Smooth muscle cell (in vitro differentiated cells): ENCODE measurements around the gene MICAL2. TPM values are rescaled to one million over a fixed set of nuclear protein-coding genes. Genes with fewer than 3 reads are reported as not detected.

Experiments used
- DNase-seq: peaks from one replicate; lab custom pipeline; 2025; ENCODE audit not compliant: unreplicated experiment; lab: John Stamatoyannopoulos, UW
- H2AFZ ChIP-seq: fragments of 200-600 bp; sonication (generic); 2 replicates; pipeline ENCODE4 v1.6.0; 2016; ENCODE audit warnings: antibody characterized with exemption, low read depth, mild to moderate bottlenecking
- H3F3A ChIP-seq: fragments of 200-600 bp; sonication (generic); 2 replicates; pipeline ENCODE4 v1.6.0; 2017; ENCODE audit warnings: antibody characterized with exemption, low read depth
- H3K27ac ChIP-seq: fragments of 200-600 bp; sonication (generic); 2 replicates; pipeline ENCODE4 v1.5.1; 2016; ENCODE audit warnings: low read depth, mild to moderate bottlenecking
- H3K27me3 ChIP-seq: fragments of 200-600 bp; sonication (generic); 2 replicates; pipeline ENCODE4 v1.6.1; 2016; ENCODE audit warnings: low read depth, mild to moderate bottlenecking
- H3K36me3 ChIP-seq: fragments of 200-600 bp; sonication (generic); 2 replicates; pipeline ENCODE4 v1.5.1; 2016; ENCODE audit warnings: low read depth
- H3K4me1 ChIP-seq: fragments of 200-600 bp; sonication (generic); 2 replicates; pipeline ENCODE4 v1.5.1; 2016; ENCODE audit warnings: low read depth
- H3K4me2 ChIP-seq: fragments of 200-600 bp; sonication (generic); 2 replicates; pipeline ENCODE4 v1.6.0; 2016; ENCODE audit warnings: mild to moderate bottlenecking
- H3K4me3 ChIP-seq: fragments of 200-600 bp; sonication (generic); 2 replicates; pipeline ENCODE4 v1.5.1; 2016; ENCODE audit warnings: mild to moderate bottlenecking
- H3K79me2 ChIP-seq: fragments of 200-600 bp; sonication (generic); 2 replicates; pipeline ENCODE4 v1.6.0; 2016; ENCODE audit warnings: low read depth, mild to moderate bottlenecking
- H3K9ac ChIP-seq: fragments of 200-600 bp; sonication (generic); 2 replicates; pipeline ENCODE4 v1.6.0; 2016; ENCODE audit warnings: low read depth
- H3K9me3 ChIP-seq: fragments of 200-600 bp; sonication (generic); replicated peaks from 2 replicates; pipeline ENCODE4 v1.5.1; 2016; ENCODE audit warnings: low read depth
- H4K20me1 ChIP-seq: fragments of 200-600 bp; sonication (generic); 2 replicates; pipeline ENCODE4 v1.6.0; 2016; ENCODE audit warnings: low read depth
- WGBS: methylation state at CpG from one replicate; pipeline ENCODE4 v1.1.7; 2016; ENCODE audit warnings: low lambda C conversion rate; 5-methylcytosine and 5-hydroxymethylcytosine counted together
- polyA plus RNA-seq: library from polyadenylated mRNA; unstranded; fragments of >200 nt; fragmentation: Nextera tagmentation; extraction: Ambion mirVana; gene quantifications from 2 replicates; pipeline ENCODE4 v1.2.1, GENCODE V29; 2016
- total RNA-seq: library from RNA; depleted of rRNA; stranded (reverse); fragments of >200 nt; gene quantifications from 2 replicates; pipeline ENCODE4 v1.2.3, GENCODE V29; 2014
- TF ChIP-seq, protein P1 (sequence below): fragments of 200-600 bp; sonication (generic); IDR thresholded peaks from 2 replicates; pipeline ENCODE4 v1.5.1; 2017; ENCODE audit warnings: borderline replicate concordance, mild to moderate bottlenecking, antibody characterized with exemption; ENCODE audit not compliant: insufficient read depth, poor library complexity, severe bottlenecking

MICAL2 gene
- total and polyA plus RNA-seq, 2 experiments from 2014 or later = 161 to 287 TPM

DNA sequence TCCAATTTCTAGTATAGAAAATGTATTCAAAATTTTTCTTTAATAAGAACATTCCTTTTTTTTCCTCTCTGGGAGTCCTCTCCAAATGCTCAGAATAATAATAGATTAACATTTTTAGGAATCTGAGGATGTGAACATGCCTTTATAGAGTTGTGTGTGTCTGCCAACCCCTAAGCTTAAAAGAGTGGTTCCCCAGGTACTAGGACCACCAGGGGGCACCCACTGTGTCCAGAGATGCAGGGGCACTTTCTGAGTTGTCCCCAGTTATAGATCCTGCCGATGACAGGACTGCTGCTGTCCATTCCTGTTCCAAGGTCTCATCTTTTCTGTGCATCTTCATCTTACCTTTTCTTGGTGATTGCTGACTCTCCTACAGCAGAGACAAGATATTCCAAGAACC lies 27.0 kb upstream of the MICAL2 start:
- no peaks in the 10 kb centered on the region for H3K27me3 ChIP-seq
- H3K4me2 ChIP-seq = no peak overlapping the region
- H3K79me2 ChIP-seq = no peaks in the 10 kb centered on the region
- no peaks in the 10 kb centered on the region for H4K20me1 ChIP-seq
- H2AFZ ChIP-seq = no peak overlapping the region
- peak overlapping the region; percentile 55 for H3K27ac ChIP-seq
- TF ChIP-seq, protein P1, sequence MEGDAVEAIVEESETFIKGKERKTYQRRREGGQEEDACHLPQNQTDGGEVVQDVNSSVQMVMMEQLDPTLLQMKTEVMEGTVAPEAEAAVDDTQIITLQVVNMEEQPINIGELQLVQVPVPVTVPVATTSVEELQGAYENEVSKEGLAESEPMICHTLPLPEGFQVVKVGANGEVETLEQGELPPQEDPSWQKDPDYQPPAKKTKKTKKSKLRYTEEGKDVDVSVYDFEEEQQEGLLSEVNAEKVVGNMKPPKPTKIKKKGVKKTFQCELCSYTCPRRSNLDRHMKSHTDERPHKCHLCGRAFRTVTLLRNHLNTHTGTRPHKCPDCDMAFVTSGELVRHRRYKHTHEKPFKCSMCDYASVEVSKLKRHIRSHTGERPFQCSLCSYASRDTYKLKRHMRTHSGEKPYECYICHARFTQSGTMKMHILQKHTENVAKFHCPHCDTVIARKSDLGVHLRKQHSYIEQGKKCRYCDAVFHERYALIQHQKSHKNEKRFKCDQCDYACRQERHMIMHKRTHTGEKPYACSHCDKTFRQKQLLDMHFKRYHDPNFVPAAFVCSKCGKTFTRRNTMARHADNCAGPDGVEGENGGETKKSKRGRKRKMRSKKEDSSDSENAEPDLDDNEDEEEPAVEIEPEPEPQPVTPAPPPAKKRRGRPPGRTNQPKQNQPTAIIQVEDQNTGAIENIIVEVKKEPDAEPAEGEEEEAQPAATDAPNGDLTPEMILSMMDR = peak; percentile 15
- no peak for DNase-seq
- no peak overlapping the region for H3K9ac ChIP-seq
- WGBS = 84% methylated on average over 1 of the region's 1 CpG
- no peak overlapping the region for H3K4me3 ChIP-seq
- peaks cover 23% of the 10 kb centered on the region for H3K4me1 ChIP-seq
- peaks cover 16% of the 10 kb centered on the region for H3F3A ChIP-seq
- H3K36me3 ChIP-seq = no peaks in the 10 kb centered on the region
- no peaks in the 10 kb centered on the region for H3K9me3 ChIP-seq

DNA sequence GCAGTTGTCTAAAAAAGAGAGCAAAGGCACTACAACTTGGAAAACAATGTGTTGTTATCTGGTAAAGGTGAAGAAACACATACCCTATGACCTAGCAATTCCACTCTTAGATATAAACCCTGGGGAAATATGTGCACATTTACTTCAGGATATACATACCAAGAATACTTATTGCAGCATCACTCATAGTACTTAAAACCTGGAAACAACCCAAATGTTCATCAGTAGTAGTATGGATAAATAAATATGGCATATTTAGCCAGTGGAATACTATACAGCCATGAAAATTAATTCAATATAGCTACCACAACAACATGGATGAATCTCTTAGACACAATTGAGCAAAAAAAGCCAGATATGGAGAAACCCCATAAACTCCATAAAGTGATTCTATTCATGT lies 26.1 kb upstream of the MICAL2 start:
- TF ChIP-seq, protein P1 = no peak
- Histone ChIP-seq H3K79me2 (no peaks in the 10 kb centered on the region), H3K9ac (no peak overlapping the region), H3K4me3 (no peak overlapping the region), H4K20me1 (no peaks in the 10 kb centered on the region), H3K4me2 (no peak overlapping the region), H3K4me1 (peaks cover 23% of the 10 kb centered on the region), H3K9me3 (no peaks in the 10 kb centered on the region), H3F3A (peaks cover 16% of the 10 kb centered on the region), H2AFZ (no peak overlapping the region), H3K36me3 (no peaks in the 10 kb centered on the region), H3K27ac (peak overlapping the region; percentile 55), H3K27me3 (no peaks in the 10 kb centered on the region)
- no peak for DNase-seq

DNA sequence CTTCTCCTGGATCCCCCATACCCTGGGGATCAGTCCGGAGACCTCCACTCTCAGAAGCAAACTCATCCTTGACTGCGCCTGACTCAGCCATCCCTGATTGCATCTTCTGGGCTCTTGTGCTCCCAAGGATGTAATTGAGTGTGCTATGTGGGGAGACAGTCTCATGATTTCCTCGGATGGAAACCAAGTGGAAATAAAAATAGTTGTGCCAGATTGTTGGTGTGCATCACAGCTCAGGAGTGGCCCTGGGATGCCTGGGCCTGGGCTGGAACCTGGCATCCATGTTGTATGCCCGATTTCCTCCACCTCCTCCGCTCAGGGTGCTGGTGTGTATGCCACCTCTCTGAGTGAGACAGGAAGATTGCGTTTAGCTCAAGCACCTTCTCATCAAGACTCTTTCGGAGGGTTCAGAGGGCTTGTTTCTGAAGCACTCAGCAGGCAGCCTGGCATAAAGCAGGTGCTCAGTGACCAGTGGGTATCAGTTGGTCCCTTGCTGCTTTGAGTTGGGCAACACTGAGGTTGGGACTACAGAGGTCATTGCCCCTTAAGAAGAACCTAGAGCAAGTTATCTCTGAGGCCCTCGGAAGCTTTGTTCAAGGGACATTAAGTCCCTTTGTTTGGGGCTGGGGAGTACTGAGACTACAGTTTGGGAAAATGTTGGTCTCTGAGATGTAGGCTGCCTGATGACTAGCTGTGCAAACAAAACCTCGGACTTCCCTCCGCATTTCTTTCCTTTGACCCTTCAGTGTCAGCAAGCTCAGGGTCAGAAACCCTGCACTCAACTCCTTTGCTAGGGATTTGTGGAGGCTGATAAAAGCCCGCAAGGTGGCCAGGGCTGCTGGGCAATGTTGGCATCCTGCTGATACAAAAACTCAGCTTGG lies 24.8 kb upstream of the MICAL2 start:
- no peak overlapping the region for H2AFZ ChIP-seq
- no peak overlapping the region for H3K4me3 ChIP-seq
- H3K9ac ChIP-seq = peak overlapping the region; percentile 94
- DNase-seq = no peak
- H3K9me3 ChIP-seq = no peaks in the 10 kb centered on the region
- H3K27me3 ChIP-seq = no peaks in the 10 kb centered on the region
- TF ChIP-seq, protein P1 = no peak
- peaks cover 18% of the 10 kb centered on the region for H3K4me1 ChIP-seq
- no peaks in the 10 kb centered on the region for H3K79me2 ChIP-seq
- H3K36me3 ChIP-seq = no peaks in the 10 kb centered on the region
- peak overlapping the region; percentile 84 for H3K4me2 ChIP-seq
- 74% methylated on average over 11 of the region's 11 CpGs for WGBS
- peaks cover 16% of the 10 kb centered on the region for H3F3A ChIP-seq
- H3K27ac ChIP-seq = peak overlapping the region; percentile 100
- no peaks in the 10 kb centered on the region for H4K20me1 ChIP-seq
